GM12892 (cell line): ENCODE results near the gene MED13L.
"Not testable (repeated sequence)": the region's sequence is repeated elsewhere in the genome, so short reads cannot be mapped to it uniquely, and the experiment has no call there.

Experiments
- DNase-seq: peaks from one replicate; pipeline ENCODE4 v3.0.0; 2011; ENCODE audit not compliant: insufficient read length
- FAIRE-seq: peaks from 2 replicates; lab custom pipeline; 2011; peaks lifted over from hg19 to GRCh38; lab: Jason Lieb, UNC
- POLR2A ChIP-seq: IDR thresholded peaks from 2 replicates; pipeline ENCODE4 v1.6.1; 2011; ENCODE audit warnings: low read depth, low read length, control low read depth
- POLR2AphosphoS5 ChIP-seq: IDR thresholded peaks from 2 replicates; pipeline ENCODE4 v1.6.1; 2011; ENCODE audit warnings: low read depth, low read length, control low read depth
- TAF1 ChIP-seq: IDR thresholded peaks from 2 replicates; pipeline ENCODE4 v1.6.1; 2011; ENCODE audit warnings: low read depth, mild to moderate bottlenecking, control low read depth, low read length, borderline replicate concordance

The MED13L gene

GRCh38 chr12:116040402-116040801, 237.1 kb downstream of the MED13L start:
- DNase-seq (no peak), FAIRE-seq (no peak)
- no peak for TF ChIP-seq POLR2A
- TF ChIP-seq TAF1, result no peak
- no peak for TF ChIP-seq POLR2AphosphoS5

- DNase-seq (no peak), FAIRE-seq (no peak)
- TF ChIP-seq POLR2A (no peak), TAF1 (no peak), POLR2AphosphoS5 (no peak)
Observed at GRCh38 chr12:116039081-116039480, 238.4 kb downstream of the MED13L start.

- DNase-seq (no peak), FAIRE-seq (no peak)
- no peak for TF ChIP-seq POLR2A
- no peak for TF ChIP-seq TAF1
- no peak for TF ChIP-seq POLR2AphosphoS5
Observed at GRCh38 chr12:116037941-116038837, 239.3 kb downstream of the MED13L start.

GRCh38 chr12:116033765-116034164, 243.7 kb downstream of the MED13L start:
- no peak for TF ChIP-seq TAF1
- TF ChIP-seq POLR2AphosphoS5, result no peak
- no peak for TF ChIP-seq POLR2A
- FAIRE-seq, result no peak
- no peak for DNase-seq

- not testable (repeated sequence) for FAIRE-seq, DNase-seq
Observed at GRCh38 chr12:116031624-116032023, 245.9 kb downstream of the MED13L start.

- FAIRE-seq, result no peak
- TF ChIP-seq POLR2AphosphoS5 (no peak), POLR2A (no peak)
Observed at GRCh38 chr12:116028619-116029018, 248.9 kb downstream of the MED13L start.

GRCh38 chr12:116027551-116027821, 250.0 kb downstream of the MED13L start:
- TF ChIP-seq TAF1, result no peak
- no peak for TF ChIP-seq POLR2A
- no peak for TF ChIP-seq POLR2AphosphoS5
- FAIRE-seq (no peak), DNase-seq (no peak)

More at GRCh38 chr12:116028619-116029018, 248.9 kb downstream of the MED13L start:
- no peak for DNase-seq

GRCh38 chr12:116026768-116027550, 250.5 kb downstream of the MED13L start:
- DNase-seq, result no peak
- FAIRE-seq, result no peak
- TF ChIP-seq POLR2A, result no peak
- no peak for TF ChIP-seq POLR2AphosphoS5
- TF ChIP-seq TAF1, result no peak

- DNase-seq (no peak), FAIRE-seq (no peak)
- TF ChIP-seq POLR2AphosphoS5 (no peak), POLR2A (no peak), TAF1 (no peak)
Observed at GRCh38 chr12:116026346-116026745, 251.1 kb downstream of the MED13L start.

GRCh38 chr12:116024769-116025168, 252.7 kb downstream of the MED13L start:
- no peak for FAIRE-seq
- no peak for DNase-seq
- TF ChIP-seq TAF1 (no peak), POLR2AphosphoS5 (no peak), POLR2A (no peak)

GRCh38 chr12:116019415-116019814, 258.1 kb downstream of the MED13L start:
- FAIRE-seq (no peak), DNase-seq (no peak)
- no peak for TF ChIP-seq POLR2A

GRCh38 chr12:116018282-116018681, 259.2 kb downstream of the MED13L start:
- FAIRE-seq (no peak), DNase-seq (no peak)
- TF ChIP-seq POLR2A (no peak), TAF1 (no peak), POLR2AphosphoS5 (no peak)
